NK-92 treated with Interleukin-12 subunit alpha and Interleukin-12 subunit beta, amount 100 ng/mL, for 24 hours (cell line): ENCODE results near the gene IL34.
"Not testable (repeated sequence)": the region's sequence is repeated elsewhere in the genome, so short reads cannot be mapped to it uniquely, and the experiment has no call there.

Experiments used
- DNase-seq: peaks from one replicate; lab custom pipeline; 2025; lab: John Stamatoyannopoulos, UW

IL34 gene

GRCh38 chr16:70646260-70647241 is at the start of gene IL34:
Gene IL34 (plus strand): TSS chr16:70646559. CDS start chr16:70646948, 389 bp downstream.
- no peak for DNase-seq

- no peak for DNase-seq
Measured at GRCh38 chr16:70597135-70597835, 49.1 kb upstream of the IL34 start.

GRCh38 chr16:70598937-70599503 is 47.3 kb upstream of the IL34 start:
- no peak for DNase-seq

GRCh38 chr16:70600730-70601129 is 45.6 kb upstream of the IL34 start:
- no peak for DNase-seq

- DNase-seq = no peak
Measured at GRCh38 chr16:70601576-70602575, 44.5 kb upstream of the IL34 start.

GRCh38 chr16:70602831-70603230 is 43.5 kb upstream of the IL34 start:
- DNase-seq = no peak

GRCh38 chr16:70604407-70605282 is 41.7 kb upstream of the IL34 start:
- DNase-seq = no peak

- DNase-seq = no peak
Measured at GRCh38 chr16:70605283-70605657, 41.1 kb upstream of the IL34 start.

- no peak for DNase-seq
Measured at GRCh38 chr16:70608521-70608920, 37.8 kb upstream of the IL34 start.

- no peak for DNase-seq
Measured at GRCh38 chr16:70610273-70611223, 35.8 kb upstream of the IL34 start.

GRCh38 chr16:70611224-70611598 is 35.1 kb upstream of the IL34 start:
- DNase-seq = no peak

- DNase-seq = no peak
Measured at GRCh38 chr16:70611785-70612303, 34.5 kb upstream of the IL34 start.

GRCh38 chr16:70612931-70613330 is 33.4 kb upstream of the IL34 start:
- DNase-seq = no peak

GRCh38 chr16:70614208-70614951 is 32.0 kb upstream of the IL34 start:
- no peak for DNase-seq

GRCh38 chr16:70615945-70616344 is 30.4 kb upstream of the IL34 start:
- no peak for DNase-seq

- not testable (repeated sequence) for DNase-seq
Measured at GRCh38 chr16:70621864-70622263, 24.5 kb upstream of the IL34 start.

- DNase-seq = no peak
Measured at GRCh38 chr16:70627696-70628095, 18.7 kb upstream of the IL34 start.

GRCh38 chr16:70630960-70631745 is 15.2 kb upstream of the IL34 start:
- DNase-seq = no peak
